ENCODE results near the gene SHE. TPM values are rescaled to one million over a fixed set of nuclear protein-coding genes. Genes with fewer than 3 reads are reported as not detected.

The SHE gene
- total RNA-seq, 6 experiments from 2014 or later = 4.0 to 5.6 (median 4.7) TPM

GRCh38 chr1:154549202-154549770 lies 47.1 kb upstream of the SHE start:
- Histone ChIP-seq H3K4me3 (no peak overlapping the region), H3K9me3 (no peaks in the 10 kb centered on the region), H3K36me3 (peaks cover 8 to 55% (median 38%) of the 10 kb centered on the region in 4 donors), H3K4me1 (peaks cover 0 to 38% (median 14%) of the 10 kb centered on the region in 4 donors), H3K27ac (peak overlapping the region in 1 of 3 donors; percentile 85), H3K27me3 (no peaks in the 10 kb centered on the region)
- DNase-seq = no peak
- no peak for ATAC-seq
- WGBS (ENCODE audit: insufficient coverage, low coverage, low lambda C conversion rate, missing lambda C conversion rate) = 75% methylated on average over 3 of the region's 3 CpGs
- TF ChIP-seq, protein P1, sequence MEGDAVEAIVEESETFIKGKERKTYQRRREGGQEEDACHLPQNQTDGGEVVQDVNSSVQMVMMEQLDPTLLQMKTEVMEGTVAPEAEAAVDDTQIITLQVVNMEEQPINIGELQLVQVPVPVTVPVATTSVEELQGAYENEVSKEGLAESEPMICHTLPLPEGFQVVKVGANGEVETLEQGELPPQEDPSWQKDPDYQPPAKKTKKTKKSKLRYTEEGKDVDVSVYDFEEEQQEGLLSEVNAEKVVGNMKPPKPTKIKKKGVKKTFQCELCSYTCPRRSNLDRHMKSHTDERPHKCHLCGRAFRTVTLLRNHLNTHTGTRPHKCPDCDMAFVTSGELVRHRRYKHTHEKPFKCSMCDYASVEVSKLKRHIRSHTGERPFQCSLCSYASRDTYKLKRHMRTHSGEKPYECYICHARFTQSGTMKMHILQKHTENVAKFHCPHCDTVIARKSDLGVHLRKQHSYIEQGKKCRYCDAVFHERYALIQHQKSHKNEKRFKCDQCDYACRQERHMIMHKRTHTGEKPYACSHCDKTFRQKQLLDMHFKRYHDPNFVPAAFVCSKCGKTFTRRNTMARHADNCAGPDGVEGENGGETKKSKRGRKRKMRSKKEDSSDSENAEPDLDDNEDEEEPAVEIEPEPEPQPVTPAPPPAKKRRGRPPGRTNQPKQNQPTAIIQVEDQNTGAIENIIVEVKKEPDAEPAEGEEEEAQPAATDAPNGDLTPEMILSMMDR (IDR thresholded peaks at IDR 0.05) = no peak
- TF ChIP-seq POLR2A (IDR thresholded peaks at IDR 0.05) = no peak
- intact Hi-C loops (cut with DNase I) = loop anchor here in 1 of 2 donors (10.0 kb wide), 1 partner anchor 74 kb away; no protein-coding TSS in a partner anchor

DNA sequence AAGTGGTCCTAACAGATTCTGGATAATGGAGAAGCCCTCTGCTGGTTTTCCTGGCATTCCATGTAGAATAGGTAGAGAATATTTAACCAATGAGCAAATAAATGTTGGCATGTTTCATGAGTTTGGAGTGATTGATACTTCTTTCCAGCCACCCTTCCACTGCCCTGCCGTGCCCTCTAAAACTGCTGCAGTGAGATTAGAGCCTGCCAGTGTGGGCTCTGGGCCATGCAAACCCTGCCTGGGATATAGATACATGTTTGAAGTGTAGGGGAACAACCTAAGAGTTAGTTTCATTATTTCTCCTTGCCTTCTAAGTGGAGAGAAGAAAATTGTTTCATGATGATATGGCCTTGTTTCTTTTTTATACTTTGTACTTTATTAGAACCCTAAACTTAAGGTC lies 45.8 kb upstream of the SHE start:
- ATAC-seq = peak; percentile 87 to 92 (median 90)
- H3K27ac ChIP-seq = peak overlapping the region; percentile 39 to 85 (median 62)
- WGBS (ENCODE audit: insufficient coverage, low coverage, low lambda C conversion rate, missing lambda C conversion rate) = 0% methylated on average over 1 of the region's 1 CpG

GRCh38 chr1:154547105-154547732 lies 45.0 kb upstream of the SHE start:
- WGBS (ENCODE audit: insufficient coverage, low coverage, low lambda C conversion rate, missing lambda C conversion rate) = 33% methylated on average over 9 of the region's 11 CpGs
- intact Hi-C loops (cut with DNase I) = loop anchor here in 1 of 2 donors (10.0 kb wide), 1 partner anchor 72 kb away; no protein-coding TSS in a partner anchor

More for the DNA sequence above, 45.8 kb upstream of the SHE start:
- Histone ChIP-seq H3K9me3 (no peaks in the 10 kb centered on the region), H3K36me3 (peaks cover 8 to 43% (median 28%) of the 10 kb centered on the region in 4 donors), H3K4me1 (peaks cover 0 to 38% (median 14%) of the 10 kb centered on the region in 4 donors), H3K4me3 (no peak overlapping the region), H3K27me3 (no peaks in the 10 kb centered on the region)
- no peak for TF ChIP-seq POLR2A (IDR thresholded peaks at IDR 0.05)
- TF ChIP-seq, protein P1 (IDR thresholded peaks at IDR 0.05) = no peak
- intact Hi-C loops (cut with DNase I) = loop anchor here in 1 of 2 donors (10.0 kb wide), 1 partner anchor 73 kb away; no protein-coding TSS in a partner anchor
- peak; percentile 78 to 92 (median 90) for DNase-seq

GRCh38 chr1:154546264-154547063 lies 44.3 kb upstream of the SHE start:
- DNase-seq (peak; percentile 58 to 66 (median 61)), ATAC-seq (peak; percentile 70 to 77 (median 74))
- peaks cover 0 to 38% (median 14%) of the 10 kb centered on the region in 4 donors for H3K4me1 ChIP-seq
- TF ChIP-seq, protein P1 (IDR thresholded peaks at IDR 0.05) = peak; percentile 59 to 83 (median 76)
- TF ChIP-seq POLR2A (IDR thresholded peaks at IDR 0.05) = no peak
- 64% methylated on average over 10 of the region's 13 CpGs for WGBS (ENCODE audit: insufficient coverage, low coverage, low lambda C conversion rate, missing lambda C conversion rate)
- H3K36me3 ChIP-seq = peaks cover 0 to 27% (median 15%) of the 10 kb centered on the region in 4 donors
- peak overlapping the region in 2 of 3 donors; percentile 39 to 85 for H3K27ac ChIP-seq
- intact Hi-C loops (cut with DNase I) = loop anchor here in 1 of 2 donors (10.0 kb wide), 1 partner anchor 72 kb away; no protein-coding TSS in a partner anchor
- H3K4me3 ChIP-seq = no peak overlapping the region
- no peaks in the 10 kb centered on the region for H3K27me3 ChIP-seq
- H3K9me3 ChIP-seq = no peaks in the 10 kb centered on the region

More at GRCh38 chr1:154547105-154547732, 45.0 kb upstream of the SHE start:
- no peak for TF ChIP-seq POLR2A (IDR thresholded peaks at IDR 0.05)
- ATAC-seq = peak; percentile 16 to 55 (median 47)
- Histone ChIP-seq H3K27ac (peak overlapping the region; percentile 39 to 85 (median 62)), H3K9me3 (no peaks in the 10 kb centered on the region), H3K36me3 (peaks cover under 1 to 34% (median 20%) of the 10 kb centered on the region in 4 donors), H3K4me1 (peaks cover 0 to 38% (median 14%) of the 10 kb centered on the region in 4 donors), H3K27me3 (no peaks in the 10 kb centered on the region), H3K4me3 (no peak overlapping the region)
- no peak for DNase-seq

Data from right lobe of liver (tissue), 6 donors.